ENCODE data around the gene SSR2. TPM values are rescaled to one million over a fixed set of nuclear protein-coding genes. Genes with fewer than 3 reads are reported as not detected.

Gene SSR2
- total RNA-seq, 5 donors from 2014 or later (not counting 1 experiment from before 2014, with no cell fraction given) = 230 to 238 (median 232) TPM

- peak overlapping the region; percentile 93 to 94 for H3K27ac Mint-ChIP-seq
- DNase-seq = no peak
- Histone ChIP-seq H3K27me3 (replicated peaks in 1 of 2; ENCODE audit: control insufficient read depth in 2 of 2, extremely low read depth in 1 of 2, insufficient read depth in 2 of 2, low read length in 1 of 2) (no peaks in the 10 kb centered on the region), H3K4me3 (ENCODE audit: control insufficient read depth in 1 of 2, extremely low read depth in 1 of 2, low read length in 1 of 2) (no peak overlapping the region), H3K36me3 (ENCODE audit: control insufficient read depth in 2 of 2, extremely low read depth in 1 of 2, insufficient read depth in 1 of 2, low read length in 1 of 2) (no peaks in the 10 kb centered on the region), H3K4me1 (ENCODE audit: control insufficient read depth in 1 of 2, extremely low read depth in 1 of 2, insufficient read depth in 2 of 2, low read length in 2 of 2) (peaks cover 27 to 58% of the 10 kb centered on the region in 2 experiments), H3K9me3 (no peaks in the 10 kb centered on the region), H3K27ac (ENCODE audit: low read length) (peak overlapping the region; percentile 64)
- 70% methylated on average over 2 of the region's 7 CpGs for WGBS (ENCODE audit: insufficient coverage)
- POLR2A ChIA-PET = no interaction called here
- ATAC-seq (replicated peaks in 1 of 4) = no peak
- no peaks in the 10 kb centered on the region for H3K9me3 Mint-ChIP-seq
- peak overlapping the region; percentile 43 to 97 (median 85) for H3K4me3 Mint-ChIP-seq
- peaks cover 48 to 62% (median 52%) of the 10 kb centered on the region in 3 donors for H3K4me1 Mint-ChIP-seq
- H3K36me3 Mint-ChIP-seq = peaks cover 4% of the 10 kb centered on the region
- no peaks in the 10 kb centered on the region for H3K27me3 Mint-ChIP-seq
- CTCF ChIA-PET = no interaction called here
These were observed 38.6 kb downstream of the SSR2 start for GRCh38 chr1:155982106-155982505.

- peak overlapping the region; percentile 85 to 97 (median 97) for H3K4me3 Mint-ChIP-seq
- H3K27me3 Mint-ChIP-seq = no peaks in the 10 kb centered on the region
- POLR2A ChIA-PET = interaction anchor here (0.5 to 0.7 kb wide), 2 partner anchors 14 to 42 kb away, joined by 4 to 13 read pairs; no protein-coding TSS in a partner anchor
- Histone ChIP-seq H3K36me3 (ENCODE audit: control insufficient read depth in 2 of 2, extremely low read depth in 1 of 2, insufficient read depth in 1 of 2, low read length in 1 of 2) (no peaks in the 10 kb centered on the region), H3K9me3 (no peaks in the 10 kb centered on the region), H3K4me3 (ENCODE audit: control insufficient read depth in 1 of 2, extremely low read depth in 1 of 2, low read length in 1 of 2) (no peak overlapping the region), H3K27me3 (replicated peaks in 1 of 2; ENCODE audit: control insufficient read depth in 2 of 2, extremely low read depth in 1 of 2, insufficient read depth in 2 of 2, low read length in 1 of 2) (no peaks in the 10 kb centered on the region), H3K4me1 (ENCODE audit: control insufficient read depth in 1 of 2, extremely low read depth in 1 of 2, insufficient read depth in 2 of 2, low read length in 2 of 2) (peaks cover 27 to 63% of the 10 kb centered on the region in 2 experiments), H3K27ac (ENCODE audit: low read length) (peak overlapping the region; percentile 64)
- ATAC-seq (replicated peaks in 1 of 4) (peak; percentile 43 to 50 (median 48)), DNase-seq (peak in 31 of 35 experiments; percentile 28 to 64 (median 47))
- CTCF ChIA-PET = interaction anchor here (0.6 to 1.2 kb wide), 8 partner anchors 8 to 535 kb away, joined by 3 to 5 read pairs (median 4); partner anchors contain the start of gene KHDC4 (in 1 of the 2)
- 33% methylated on average over 2 of the region's 6 CpGs for WGBS (ENCODE audit: insufficient coverage)
- H3K27ac Mint-ChIP-seq = peak overlapping the region; percentile 93 to 94
- H3K4me1 Mint-ChIP-seq = peaks cover 48 to 68% (median 56%) of the 10 kb centered on the region in 3 donors
- H3K9me3 Mint-ChIP-seq = no peaks in the 10 kb centered on the region
- peaks cover 4% of the 10 kb centered on the region for H3K36me3 Mint-ChIP-seq
These were observed 39.3 kb downstream of the SSR2 start for GRCh38 chr1:155981266-155982088.

GRCh38 chr1:155979597-155980343, 41.0 kb downstream of the SSR2 start:
- peaks cover 29 to 80% of the 10 kb centered on the region in 2 experiments for H3K4me1 ChIP-seq (ENCODE audit: control insufficient read depth in 1 of 2, extremely low read depth in 1 of 2, insufficient read depth in 2 of 2, low read length in 2 of 2)
- peak overlapping the region; percentile 64 for H3K27ac ChIP-seq (ENCODE audit: low read length)
- H3K27ac Mint-ChIP-seq = peak overlapping the region; percentile 93 to 94
- ATAC-seq (replicated peaks in 1 of 4) (no peak), DNase-seq (no peak)
- no peaks in the 10 kb centered on the region for H3K27me3 ChIP-seq (replicated peaks in 1 of 2; ENCODE audit: control insufficient read depth in 2 of 2, extremely low read depth in 1 of 2, insufficient read depth in 2 of 2, low read length in 1 of 2)
- ChIA-PET POLR2A (interaction anchor here in 1 of 2 donors (0.6 kb wide), 1 partner anchor 8 kb away, joined by 3 read pairs; no protein-coding TSS in a partner anchor), CTCF (interaction anchor here (0.5 to 1.1 kb wide), 4 partner anchors 11 to 45 kb away, joined by 3 to 5 read pairs (median 3); partner anchors contain the start of gene KHDC4 (in 1 of the 2))
- peaks cover 4% of the 10 kb centered on the region for H3K36me3 Mint-ChIP-seq
- peak overlapping the region; percentile 91 to 97 for H3K4me3 ChIP-seq (ENCODE audit: control insufficient read depth in 1 of 2, extremely low read depth in 1 of 2, low read length in 1 of 2)
- H3K4me1 Mint-ChIP-seq = peaks cover 61 to 86% (median 72%) of the 10 kb centered on the region in 3 donors
- H3K4me3 Mint-ChIP-seq = peak overlapping the region; percentile 85 to 97 (median 97)
- no peaks in the 10 kb centered on the region for H3K27me3 Mint-ChIP-seq
- H3K36me3 ChIP-seq (ENCODE audit: control insufficient read depth in 2 of 2, extremely low read depth in 1 of 2, insufficient read depth in 1 of 2, low read length in 1 of 2) = peaks cover 0 to 4% of the 10 kb centered on the region in 2 donors
- no peaks in the 10 kb centered on the region for H3K9me3 Mint-ChIP-seq
- H3K9me3 ChIP-seq = no peaks in the 10 kb centered on the region
- WGBS (ENCODE audit: insufficient coverage) = 13% methylated on average over 1 of the region's 4 CpGs

- DNase-seq (peak in 1 of 35 experiments; percentile 44), ATAC-seq (replicated peaks in 1 of 4) (no peak)
- Histone ChIP-seq H3K36me3 (ENCODE audit: control insufficient read depth in 2 of 2, extremely low read depth in 1 of 2, insufficient read depth in 1 of 2, low read length in 1 of 2) (peaks cover 5 to 7% of the 10 kb centered on the region in 2 donors), H3K9me3 (no peaks in the 10 kb centered on the region), H3K4me3 (ENCODE audit: control insufficient read depth in 1 of 2, extremely low read depth in 1 of 2, low read length in 1 of 2) (peak overlapping the region; percentile 91 to 97), H3K27ac (ENCODE audit: low read length) (peak overlapping the region; percentile 64), H3K4me1 (ENCODE audit: control insufficient read depth in 1 of 2, extremely low read depth in 1 of 2, insufficient read depth in 2 of 2, low read length in 2 of 2) (peaks cover 36 to 87% of the 10 kb centered on the region in 2 experiments), H3K27me3 (replicated peaks in 1 of 2; ENCODE audit: control insufficient read depth in 2 of 2, extremely low read depth in 1 of 2, insufficient read depth in 2 of 2, low read length in 1 of 2) (no peaks in the 10 kb centered on the region)
- H3K27ac Mint-ChIP-seq = peak overlapping the region; percentile 93 to 94
- peaks cover 66 to 86% (median 76%) of the 10 kb centered on the region in 3 donors for H3K4me1 Mint-ChIP-seq
- no peaks in the 10 kb centered on the region for H3K27me3 Mint-ChIP-seq
- H3K9me3 Mint-ChIP-seq = no peaks in the 10 kb centered on the region
- 0% methylated on average over 3 of the region's 8 CpGs for WGBS (ENCODE audit: insufficient coverage)
- ChIA-PET CTCF (interaction anchor here in 1 of 2 donors (0.5 to 1.3 kb wide), 7 partner anchors 9 to 355 kb away, joined by 3 to 7 read pairs (median 3); partner anchors contain the start of gene KHDC4), POLR2A (interaction anchor here in 1 of 2 donors (0.8 to 0.9 kb wide), 2 partner anchors 67 to 1187 kb away, joined by 3 to 11 read pairs; no protein-coding TSS in a partner anchor)
- peaks cover 8% of the 10 kb centered on the region for H3K36me3 Mint-ChIP-seq
- H3K4me3 Mint-ChIP-seq = peak overlapping the region; percentile 85 to 97 (median 97)
These were observed 41.8 kb downstream of the SSR2 start for GRCh38 chr1:155978973-155979429.

DNA sequence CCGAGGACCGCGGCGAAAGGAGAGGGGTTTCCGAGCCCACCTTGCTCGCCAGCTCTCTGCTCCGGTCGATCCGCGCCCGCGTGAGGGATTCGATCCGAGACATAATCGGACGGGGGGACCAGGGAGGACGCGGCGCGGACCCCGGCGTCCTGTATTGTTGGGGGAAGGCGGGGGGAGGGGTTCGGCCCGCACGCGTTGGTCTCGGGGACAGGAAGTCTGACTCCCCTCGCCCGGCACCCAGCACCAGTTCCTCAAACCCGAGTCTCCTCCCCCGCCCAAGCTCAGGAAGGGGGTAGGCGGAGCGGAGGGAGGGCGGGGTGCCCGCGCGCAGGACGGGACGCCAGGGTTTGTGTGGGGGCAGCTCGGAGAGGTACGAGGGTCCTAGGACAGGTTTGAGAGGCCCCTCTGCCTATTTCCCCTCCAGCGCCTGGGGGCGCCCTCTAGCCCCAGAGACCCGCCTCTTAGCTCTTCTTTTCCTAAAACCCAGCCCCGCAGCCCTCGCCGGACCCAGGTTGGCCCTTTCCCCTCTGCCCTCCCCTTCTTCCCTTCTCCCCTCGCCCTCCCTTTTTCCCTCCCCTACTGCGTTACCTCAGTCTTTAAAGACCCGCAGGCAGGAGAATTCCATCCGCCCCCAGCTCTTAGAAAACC, 42.3 kb downstream of the SSR2 start, which contains the start of gene ARHGEF2:
Gene ARHGEF2 (minus strand): TSS at position 223 of the 648 bp plus-strand sequence. CDS start 120 bp downstream, at position 103.
- Mint-ChIP-seq H3K27ac (peak within 1 kb of the TSS; percentile 93 to 94), H3K9me3 (no peaks in the 10 kb centered on the region), H3K27me3 (no peaks in the 10 kb centered on the region), H3K4me1 (peaks cover 68 to 86% (median 77%) of the 10 kb centered on the region in 3 donors), H3K4me3 (peak within 1 kb of the TSS; percentile 85 to 97 (median 97)), H3K36me3 (peaks cover 8% of the 10 kb centered on the region)
- DNase-seq (peak; percentile 46 to 83 (median 68)), ATAC-seq (replicated peaks in 1 of 4) (peak; percentile 68 to 74 (median 72))
- Histone ChIP-seq H3K9me3 (no peaks in the 10 kb centered on the region), H3K27me3 (replicated peaks in 1 of 2; ENCODE audit: control insufficient read depth in 2 of 2, extremely low read depth in 1 of 2, insufficient read depth in 2 of 2, low read length in 1 of 2) (no peaks in the 10 kb centered on the region), H3K4me1 (ENCODE audit: control insufficient read depth in 1 of 2, extremely low read depth in 1 of 2, insufficient read depth in 2 of 2, low read length in 2 of 2) (peaks cover 37 to 87% of the 10 kb centered on the region in 2 experiments), H3K36me3 (ENCODE audit: control insufficient read depth in 2 of 2, extremely low read depth in 1 of 2, insufficient read depth in 1 of 2, low read length in 1 of 2) (peaks cover 5 to 11% of the 10 kb centered on the region in 2 donors), H3K27ac (ENCODE audit: low read length) (peak within 1 kb of the TSS; percentile 64), H3K4me3 (ENCODE audit: control insufficient read depth in 1 of 2, extremely low read depth in 1 of 2, low read length in 1 of 2) (peak within 1 kb of the TSS; percentile 91 to 97)
- CTCF ChIA-PET = interaction anchor here in 1 of 2 donors (0.6 to 1.3 kb wide), 7 partner anchors 8 to 356 kb away, joined by 3 to 7 read pairs (median 3); partner anchors contain the start of gene KHDC4
- POLR2A ChIA-PET = interaction anchor here (0.5 to 1.1 kb wide), 9 partner anchors 9 to 1378 kb away, joined by 3 to 11 read pairs (median 4); no protein-coding TSS in a partner anchor
- 0% methylated on average over 20 of the region's 52 CpGs for WGBS (ENCODE audit: insufficient coverage)
